ENCODE data around the gene CMA1.
"Not testable (repeated sequence)": the region's sequence is repeated elsewhere in the genome, so short reads cannot be mapped to it uniquely, and the experiment has no call there.

The CMA1 gene, protein sequence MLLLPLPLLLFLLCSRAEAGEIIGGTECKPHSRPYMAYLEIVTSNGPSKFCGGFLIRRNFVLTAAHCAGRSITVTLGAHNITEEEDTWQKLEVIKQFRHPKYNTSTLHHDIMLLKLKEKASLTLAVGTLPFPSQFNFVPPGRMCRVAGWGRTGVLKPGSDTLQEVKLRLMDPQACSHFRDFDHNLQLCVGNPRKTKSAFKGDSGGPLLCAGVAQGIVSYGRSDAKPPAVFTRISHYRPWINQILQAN

DNA sequence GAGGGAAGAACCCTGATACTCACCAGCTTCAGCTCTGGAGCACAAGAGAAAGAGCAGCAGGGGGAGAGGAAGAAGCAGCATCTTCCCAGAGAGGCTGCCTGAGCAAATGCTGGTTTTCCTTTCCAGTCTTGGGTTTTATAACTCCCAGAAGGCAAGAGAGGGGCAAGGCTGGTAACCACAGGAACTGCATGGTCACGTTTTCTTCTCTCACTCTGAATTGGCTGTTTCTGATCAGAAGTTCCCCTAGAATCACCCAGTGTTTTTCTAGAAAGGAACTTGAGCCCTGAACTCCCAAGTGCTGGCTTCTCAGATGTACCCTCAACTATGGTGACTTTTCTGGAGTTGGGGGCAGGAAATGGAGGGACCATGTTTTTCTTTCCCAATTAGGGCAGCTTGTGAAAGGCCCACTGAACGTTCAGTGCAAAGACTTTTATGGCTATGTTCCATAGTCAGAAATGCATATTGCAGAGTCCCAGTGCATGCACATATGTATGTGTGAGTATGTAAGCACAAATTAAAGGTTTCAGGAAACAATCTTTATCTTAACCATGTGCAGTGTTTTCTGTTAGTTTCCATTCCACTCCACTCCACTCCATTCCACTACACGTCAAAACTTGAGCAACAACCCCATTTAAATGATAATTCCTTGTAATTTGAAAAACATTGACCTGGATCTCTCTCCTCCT lies at the start of gene CMA1:
Gene CMA1 (minus strand): TSS at position 111 of the 686 bp plus-strand sequence. CDS start 30 bp downstream, at position 81.
- no peak for DNase-seq (ENCODE audit: low read depth, low spot score)

DNA sequence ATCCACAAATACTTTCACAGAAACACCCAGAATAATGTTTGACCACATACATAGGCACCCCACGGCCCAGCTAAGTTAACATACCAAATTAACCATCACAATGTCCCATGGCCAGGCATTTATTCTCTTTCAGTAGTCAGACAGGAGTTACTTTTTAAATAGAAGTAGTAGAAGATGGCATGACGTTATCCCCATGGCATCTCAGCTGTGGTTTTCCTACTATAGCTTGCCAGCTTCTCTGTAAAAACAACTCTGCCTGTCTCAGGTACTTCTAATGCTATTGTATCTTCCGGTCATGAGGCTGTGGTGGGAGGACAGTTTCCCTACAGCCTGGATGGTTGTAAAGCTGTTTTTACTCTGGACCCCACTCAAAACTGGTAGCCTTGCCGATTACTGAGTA lies 48.7 kb upstream of the CMA1 start:
- DNase-seq (ENCODE audit: low read depth, low spot score): no peak

DNA sequence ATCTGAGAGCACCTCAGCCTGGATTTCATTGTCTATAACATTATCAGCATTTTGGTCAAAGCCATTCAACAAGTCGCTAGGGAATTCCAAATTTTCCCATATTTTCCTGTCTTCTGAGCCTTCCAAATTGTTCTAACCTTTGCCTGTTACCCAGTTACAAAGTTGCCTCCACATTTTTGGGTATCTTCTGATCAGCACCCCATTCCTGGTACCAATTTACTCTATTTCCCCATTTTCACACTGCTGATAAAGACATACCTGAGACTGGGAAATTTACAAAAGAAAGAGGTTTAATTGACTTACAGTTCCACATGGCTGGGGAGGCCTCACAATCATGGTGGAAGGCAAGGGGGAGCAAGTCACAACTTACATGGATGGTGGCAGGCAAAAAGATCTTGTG lies 41.0 kb upstream of the CMA1 start:
- DNase-seq (ENCODE audit: low read depth, low spot score): not testable (repeated sequence)

DNA sequence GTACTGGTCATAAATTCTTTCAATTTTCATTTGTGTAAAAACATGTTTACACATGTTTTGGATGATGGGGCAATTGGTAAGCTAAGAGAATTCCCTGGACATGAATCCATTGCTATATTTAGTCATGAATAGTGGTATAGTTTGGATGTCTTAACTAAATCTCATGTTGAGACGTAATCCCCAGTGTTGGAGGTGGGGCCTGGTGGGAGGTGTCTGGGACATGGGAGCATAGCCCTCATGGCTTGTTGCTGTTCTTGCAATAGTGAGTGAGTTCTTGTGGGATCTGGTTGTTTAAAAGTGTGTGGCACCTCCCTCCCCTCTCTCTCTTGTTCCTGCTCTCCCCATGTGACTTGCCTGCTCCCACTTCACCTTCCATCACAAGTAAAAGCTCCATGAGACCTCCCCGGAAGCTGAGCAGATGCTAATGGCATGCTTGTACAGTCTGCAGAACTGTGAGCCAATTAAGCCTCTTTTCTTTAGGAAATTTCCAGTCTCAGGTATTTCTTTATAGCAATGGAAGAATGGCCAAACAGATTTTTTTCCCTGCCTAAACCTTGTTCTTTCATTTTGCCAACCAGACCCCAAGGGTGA lies 34.4 kb upstream of the CMA1 start:
- DNase-seq (ENCODE audit: low read depth, low spot score): no peak

DNA sequence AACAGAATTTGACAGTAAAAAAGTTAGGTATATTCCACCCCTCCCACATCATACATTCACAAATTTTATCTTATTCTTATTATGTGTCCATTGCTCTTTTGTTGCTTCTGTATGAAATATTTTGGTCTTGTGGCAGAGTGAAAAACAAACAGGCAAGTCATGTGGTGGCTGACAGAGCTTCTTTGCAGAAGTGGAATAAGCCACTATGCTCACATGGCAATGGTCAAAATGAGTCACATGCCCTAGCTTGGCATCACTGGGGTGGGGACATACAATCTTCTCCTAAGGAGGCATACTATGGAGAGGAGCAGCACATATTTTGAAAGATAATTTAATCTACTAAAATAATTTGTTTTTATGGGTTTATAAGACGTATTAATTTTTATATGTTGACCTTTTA lies 27.7 kb upstream of the CMA1 start:
- no peak for DNase-seq (ENCODE audit: low read depth, low spot score)

DNA sequence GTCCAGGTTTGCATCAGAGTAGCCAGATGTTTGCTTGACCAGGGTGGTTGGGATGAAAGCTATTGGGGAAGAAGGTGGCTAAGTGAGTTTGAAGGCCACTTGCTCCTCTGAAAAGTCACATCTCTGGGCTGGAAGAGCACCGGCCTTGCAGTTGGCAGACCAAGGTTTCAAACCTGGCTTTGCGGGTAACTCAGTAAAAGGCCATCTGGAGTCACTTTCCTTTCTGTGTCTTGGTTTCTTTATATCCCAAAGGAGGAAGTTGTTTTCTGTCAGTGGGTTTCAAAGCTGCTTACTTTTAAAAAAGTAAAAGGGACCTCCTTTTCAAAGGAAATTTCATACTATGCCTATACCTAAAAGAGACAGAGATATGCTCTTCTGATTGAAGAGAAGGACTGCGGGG lies 26.2 kb upstream of the CMA1 start:
- no peak for DNase-seq (ENCODE audit: low read depth, low spot score)

DNA sequence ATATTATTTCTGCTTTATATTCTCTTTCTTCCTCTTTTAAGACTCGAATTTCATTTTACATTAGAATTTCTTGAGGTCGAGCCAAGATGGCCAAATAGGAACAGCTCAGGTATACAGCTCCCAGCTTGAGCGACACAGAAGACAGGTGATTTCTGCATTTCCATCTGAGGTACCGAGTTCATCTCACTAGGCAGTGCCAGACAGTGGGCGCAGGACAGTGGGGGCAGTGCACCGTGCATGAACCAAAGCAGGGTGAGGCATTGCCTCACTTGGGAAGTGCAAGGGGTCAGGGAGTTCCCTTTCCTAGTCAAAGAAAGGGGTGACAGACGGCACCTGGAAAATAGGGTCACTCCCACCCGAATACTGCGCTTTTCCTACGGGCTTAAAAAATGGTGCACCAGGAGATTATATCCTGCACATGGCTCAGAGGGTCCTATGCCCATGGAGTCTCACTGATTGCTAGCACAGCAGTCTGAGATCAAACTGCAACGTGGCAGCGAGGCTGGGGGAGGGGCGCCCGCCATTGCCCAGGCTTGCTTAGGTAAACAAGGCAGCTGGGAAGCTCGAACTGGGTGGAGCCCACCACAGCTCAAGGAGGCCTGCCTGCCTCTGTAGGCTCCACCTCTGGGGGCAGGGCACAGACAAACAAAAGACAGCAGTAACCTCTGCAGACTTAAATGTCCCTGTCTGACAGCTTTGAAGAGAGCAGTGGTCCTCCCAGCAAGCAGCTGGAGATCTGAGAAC lies 18.0 kb upstream of the CMA1 start:
- DNase-seq (ENCODE audit: low read depth, low spot score): not testable (repeated sequence)

DNA sequence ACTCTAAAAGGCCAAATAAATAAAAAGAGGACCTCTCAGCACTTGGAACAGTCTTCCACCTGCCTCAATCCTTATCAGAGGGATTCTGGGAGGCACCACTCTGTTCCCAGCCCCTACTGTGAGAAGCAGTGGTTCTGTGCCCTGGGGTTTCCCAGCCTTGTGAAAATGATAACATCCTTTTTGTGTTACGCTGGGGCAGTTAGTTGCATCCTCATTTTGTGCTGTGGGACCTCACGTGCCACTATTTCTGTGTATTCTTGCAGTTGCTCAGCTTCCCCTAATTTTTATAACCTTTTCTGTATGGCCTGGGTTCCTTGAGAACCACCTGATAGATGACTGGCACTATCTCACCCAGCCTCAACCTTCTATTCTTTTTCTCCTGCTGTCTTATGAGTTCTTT lies 10.8 kb upstream of the CMA1 start:
- no peak for DNase-seq (ENCODE audit: low read depth, low spot score)

DNA sequence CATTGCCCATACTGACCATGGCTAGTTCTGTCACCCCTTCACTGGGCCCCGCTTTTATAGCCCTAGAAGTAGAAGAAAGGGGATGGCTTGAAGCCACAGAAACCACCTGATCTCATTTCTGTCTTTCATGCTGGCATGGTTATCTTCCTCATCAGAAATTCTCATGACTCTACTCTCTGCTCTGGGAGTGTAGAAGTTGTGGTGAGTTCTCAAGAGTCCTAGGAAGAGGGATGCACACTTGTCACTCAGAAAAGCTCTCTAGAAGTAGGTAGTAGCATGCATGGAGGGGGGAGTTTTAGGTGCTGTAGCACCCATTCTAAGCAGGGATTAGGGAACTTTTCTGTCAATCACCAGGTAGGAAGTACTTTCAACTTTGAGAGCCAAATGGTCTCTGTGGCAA lies 6.1 kb upstream of the CMA1 start:
- DNase-seq (ENCODE audit: low read depth, low spot score): no peak

DNA sequence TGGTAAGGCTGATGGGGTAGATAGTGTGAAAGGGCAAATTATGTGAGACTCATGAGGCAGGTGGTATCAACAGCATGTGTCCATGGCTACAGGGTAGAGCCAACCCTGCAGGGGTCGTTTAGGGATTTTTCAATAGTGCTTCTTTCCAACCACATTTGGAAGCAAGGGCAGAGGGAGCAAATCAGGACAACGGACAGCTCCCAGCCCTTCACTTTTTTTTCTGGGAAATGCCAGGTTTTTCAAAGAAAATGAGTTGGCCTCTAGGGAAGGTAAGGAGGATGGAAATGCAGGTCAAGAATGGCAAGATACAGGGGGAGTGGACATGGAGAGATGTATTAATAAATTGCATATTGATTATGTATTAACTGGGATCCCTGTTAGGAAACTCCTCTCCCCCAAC lies 4.9 kb upstream of the CMA1 start:
- no peak for DNase-seq (ENCODE audit: low read depth, low spot score)

DNA sequence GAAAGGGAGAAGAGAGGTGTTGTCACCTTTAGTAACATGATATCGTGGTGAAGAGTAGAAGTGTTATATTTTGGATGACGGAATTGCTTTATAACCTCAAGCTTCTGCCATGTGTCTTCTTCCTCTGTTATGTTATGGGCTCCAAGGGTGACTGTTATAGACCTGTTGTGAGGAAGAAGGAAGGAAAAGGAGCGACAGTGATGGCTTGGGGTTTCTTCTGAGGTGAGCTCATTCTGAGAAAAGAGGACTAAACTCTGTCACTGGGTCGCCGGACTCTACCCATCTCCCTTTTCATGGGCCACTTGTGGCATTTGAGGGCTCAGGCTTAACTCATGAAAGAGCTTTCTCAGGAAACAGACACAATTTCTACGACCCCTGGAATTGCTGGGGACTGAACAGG lies 1.6 kb downstream of the CMA1 start:
- DNase-seq (ENCODE audit: low read depth, low spot score): no peak

DNA sequence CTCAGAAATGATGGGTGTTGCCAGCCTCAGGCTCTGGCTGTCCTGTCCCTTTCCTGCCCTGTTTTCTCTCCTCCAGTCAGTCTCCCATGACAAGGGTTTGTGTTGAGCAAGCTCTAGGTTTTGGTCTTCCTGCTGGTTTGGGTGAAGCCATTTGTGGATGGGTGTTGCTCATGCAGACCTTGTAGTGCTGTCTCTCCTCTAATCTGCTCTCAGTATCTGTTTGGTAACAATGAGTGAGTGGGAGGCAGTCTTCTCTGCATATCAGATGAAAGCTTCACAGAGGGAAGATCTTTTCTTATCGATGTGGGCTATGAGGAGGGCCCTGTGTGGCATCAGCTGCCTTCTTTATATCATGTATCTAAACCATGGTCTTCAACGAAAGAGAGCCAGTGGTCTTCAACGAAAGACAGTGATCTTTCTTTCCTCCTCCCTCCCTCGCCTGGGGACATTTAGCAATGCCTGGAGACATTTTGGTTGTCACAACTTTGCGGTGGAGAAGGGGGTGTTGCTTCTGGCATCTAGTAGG lies 3.6 kb downstream of the CMA1 start:
- DNase-seq (ENCODE audit: low read depth, low spot score): no peak

DNA sequence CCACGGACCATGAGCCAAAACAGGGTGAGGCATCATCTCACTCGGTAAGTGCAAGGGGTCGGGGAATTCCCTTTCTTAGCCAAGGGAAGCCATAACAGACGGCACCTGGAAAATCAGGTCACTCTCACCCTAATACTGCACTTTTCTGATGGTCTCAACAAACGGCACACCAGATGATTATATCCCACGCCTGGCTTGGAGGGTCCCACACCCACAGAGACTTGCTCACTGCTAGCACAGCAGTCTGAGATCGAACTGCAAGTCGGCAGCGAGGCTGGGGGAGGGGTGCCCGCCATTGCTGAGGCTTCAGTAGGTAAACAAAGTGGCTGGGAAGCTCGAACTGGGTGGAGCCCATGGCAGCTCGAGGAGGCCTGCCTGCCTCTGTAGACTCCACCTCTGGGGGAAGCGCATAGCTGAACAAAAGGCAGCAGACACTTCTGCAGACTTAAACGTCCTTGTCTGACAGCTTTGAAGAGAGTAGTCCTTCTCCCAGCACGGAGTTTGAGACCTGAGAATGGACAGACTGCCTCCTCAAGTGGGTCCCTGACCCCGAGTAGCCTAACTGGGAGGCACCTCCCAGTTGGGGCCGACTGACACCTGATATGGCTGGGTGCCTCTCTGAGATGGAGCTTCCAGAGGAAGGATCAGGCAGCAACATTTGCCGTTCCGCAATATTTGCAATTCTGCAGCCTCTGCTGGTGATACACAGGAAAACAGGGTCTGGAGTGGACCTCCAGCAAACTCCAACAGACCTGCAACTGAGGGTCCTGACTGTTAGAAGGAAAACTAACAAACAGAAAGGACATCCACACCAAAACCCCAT lies 16.3 kb downstream of the CMA1 start:
- DNase-seq (ENCODE audit: low read depth, low spot score): not testable (repeated sequence)

DNA sequence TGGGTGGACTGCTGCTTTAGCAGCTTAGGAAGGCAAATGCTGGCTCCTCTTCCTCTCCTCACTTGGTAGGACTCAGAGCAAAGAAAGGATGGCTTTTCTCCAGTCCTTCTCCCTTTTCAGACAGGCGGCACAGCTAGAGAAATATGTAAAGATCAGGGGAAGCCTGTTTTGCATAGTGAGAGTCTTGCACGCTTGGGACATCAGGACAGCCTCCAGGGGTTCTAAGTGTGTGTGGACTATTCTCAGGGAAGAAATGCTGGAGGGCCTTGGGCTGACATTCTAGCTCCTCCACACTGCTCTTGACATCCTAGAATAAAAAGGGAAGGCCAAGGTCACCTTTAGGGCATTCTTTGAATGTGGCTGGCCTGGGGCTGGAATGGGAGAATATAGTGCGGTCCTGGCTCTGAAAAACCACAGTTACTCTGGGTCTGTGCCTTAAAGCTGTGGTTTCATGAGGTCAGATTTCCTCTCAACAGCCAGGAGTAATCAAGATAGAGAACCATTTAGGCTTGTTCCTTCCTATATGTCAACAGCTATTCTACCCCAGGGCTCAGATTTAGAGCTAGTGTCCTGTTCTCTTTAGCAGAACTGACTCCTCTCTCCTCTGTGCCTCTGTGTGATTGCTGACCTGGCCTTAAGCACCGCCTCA lies 24.3 kb downstream of the CMA1 start:
- no peak for DNase-seq (ENCODE audit: low read depth, low spot score)

DNA sequence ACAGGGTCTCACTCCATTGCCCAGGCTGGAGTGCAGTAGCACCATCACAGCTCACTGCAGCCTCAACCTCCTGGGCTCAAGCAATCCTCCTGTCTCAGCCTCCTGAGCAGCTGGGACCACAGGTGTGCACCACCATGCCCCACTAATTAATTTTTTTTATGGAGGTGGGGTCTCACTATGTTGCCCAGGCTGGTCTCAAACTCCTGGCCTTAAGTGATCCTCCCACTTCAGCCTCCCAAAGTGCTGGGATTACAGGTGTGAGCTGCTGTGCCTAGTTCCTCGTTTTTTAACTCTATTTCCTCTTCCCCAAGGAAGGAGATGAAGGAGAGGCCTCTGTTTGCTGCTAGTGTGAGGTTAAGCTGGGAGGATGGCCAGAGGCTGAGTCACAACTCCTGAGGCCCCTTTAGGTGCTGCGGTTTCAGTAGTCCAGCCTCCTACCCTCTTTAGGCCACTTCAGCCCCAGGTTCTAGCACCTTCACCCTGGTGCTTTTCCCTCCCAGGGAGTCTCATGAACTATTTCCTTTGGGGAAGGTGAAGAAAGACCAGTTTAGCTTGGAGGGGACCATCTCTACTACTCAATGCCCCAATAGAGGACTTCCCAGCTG lies 25.3 kb downstream of the CMA1 start:
- DNase-seq (ENCODE audit: low read depth, low spot score): not testable (repeated sequence)

DNA sequence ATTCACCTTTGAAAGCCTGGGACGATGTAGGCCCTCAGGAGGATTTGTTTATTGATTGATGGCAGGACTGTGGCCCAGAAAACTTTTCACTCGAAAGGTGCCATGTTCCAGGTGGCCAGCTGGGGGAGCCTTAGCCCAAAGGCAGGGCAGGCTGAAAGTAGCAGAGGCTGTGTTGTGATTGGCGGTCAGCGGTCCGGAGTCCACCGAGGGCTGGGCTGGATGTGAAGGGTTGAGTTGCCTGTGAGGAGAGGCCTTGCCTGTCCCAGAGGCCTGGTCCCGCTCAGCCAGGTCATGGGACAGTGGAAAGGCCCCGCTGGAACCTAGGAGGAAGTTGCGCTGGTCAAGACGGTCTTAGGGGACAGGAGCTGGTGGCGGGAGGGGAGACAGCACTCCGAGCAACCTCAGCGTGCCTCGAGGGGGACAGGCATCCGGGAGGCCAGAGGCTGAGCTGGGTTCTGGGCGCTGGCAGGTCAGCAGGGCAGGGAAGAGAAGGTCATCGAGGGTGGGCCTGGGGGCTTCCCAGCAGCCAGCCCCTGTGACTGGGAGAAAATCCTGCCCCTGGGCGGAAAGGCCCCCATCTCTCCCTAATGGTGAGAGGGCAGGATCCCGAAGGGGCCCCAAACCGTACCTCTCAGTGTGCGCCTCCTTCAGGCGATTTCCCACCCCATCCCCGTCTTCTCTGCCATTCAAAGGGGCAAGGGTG lies 26.3 kb downstream of the CMA1 start:
- DNase-seq (ENCODE audit: low read depth, low spot score): no peak

DNA sequence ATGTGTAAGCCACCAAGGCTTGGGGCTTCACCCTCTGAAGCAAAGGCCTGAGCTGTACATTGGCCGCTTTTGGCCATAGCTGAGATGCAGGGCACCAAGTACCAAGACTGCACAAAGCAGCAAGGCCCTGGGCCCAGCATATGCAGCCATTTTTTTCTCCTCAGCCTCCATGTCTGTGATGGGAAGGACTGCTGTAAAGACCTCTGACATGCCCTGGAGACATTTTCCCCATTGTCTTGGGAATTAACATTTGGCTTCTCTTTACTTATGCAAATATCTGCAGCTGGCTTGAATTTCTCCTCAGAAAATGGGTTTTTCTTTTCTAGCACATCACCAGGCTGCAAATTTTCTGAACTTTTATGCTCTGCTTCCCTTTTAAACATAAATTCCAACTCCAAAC lies 28.1 kb downstream of the CMA1 start:
- not testable (repeated sequence) for DNase-seq (ENCODE audit: low read depth, low spot score)

DNA sequence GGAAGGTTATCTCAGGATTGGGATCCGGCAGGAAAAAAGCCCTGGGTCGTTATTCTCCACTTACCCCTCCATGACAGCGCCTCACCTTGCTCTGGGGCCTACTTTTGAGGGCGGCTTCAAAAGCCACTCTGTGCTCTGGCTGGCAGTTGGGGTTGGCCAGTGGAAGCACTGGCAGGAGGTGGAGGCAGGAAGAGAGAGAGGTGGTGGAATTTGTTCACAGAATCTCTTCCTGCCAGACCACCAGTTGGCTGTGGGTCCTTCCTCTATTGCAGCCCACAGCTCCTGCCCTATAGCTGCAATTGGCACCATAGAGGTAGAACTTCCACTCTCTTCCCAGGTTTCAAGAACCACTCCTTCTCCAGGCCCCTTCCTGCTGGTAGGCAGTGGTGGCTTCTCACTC lies 32.8 kb downstream of the CMA1 start:
- no peak for DNase-seq (ENCODE audit: low read depth, low spot score)

DNA sequence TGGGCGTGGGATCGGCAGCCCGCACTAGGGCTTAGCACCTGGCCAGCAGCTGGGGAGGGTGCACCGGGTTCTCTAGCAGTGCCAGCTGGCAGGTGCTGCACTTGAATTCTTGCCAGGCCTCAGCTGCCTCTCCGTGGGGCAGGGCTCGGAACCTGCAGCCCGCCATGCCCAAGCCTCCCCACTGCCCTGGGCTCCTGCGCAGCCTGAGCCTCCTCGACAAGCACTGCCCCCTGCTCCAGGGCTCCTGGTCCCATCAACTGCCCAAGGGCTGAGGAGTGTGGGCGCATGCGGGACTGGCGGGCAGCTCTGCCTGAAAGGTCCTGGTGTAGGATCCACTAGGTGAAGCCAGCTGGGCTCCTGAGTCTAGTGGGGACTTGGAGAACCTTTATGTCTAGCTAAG lies 34.9 kb downstream of the CMA1 start:
- DNase-seq (ENCODE audit: low read depth, low spot score): no peak

DNA sequence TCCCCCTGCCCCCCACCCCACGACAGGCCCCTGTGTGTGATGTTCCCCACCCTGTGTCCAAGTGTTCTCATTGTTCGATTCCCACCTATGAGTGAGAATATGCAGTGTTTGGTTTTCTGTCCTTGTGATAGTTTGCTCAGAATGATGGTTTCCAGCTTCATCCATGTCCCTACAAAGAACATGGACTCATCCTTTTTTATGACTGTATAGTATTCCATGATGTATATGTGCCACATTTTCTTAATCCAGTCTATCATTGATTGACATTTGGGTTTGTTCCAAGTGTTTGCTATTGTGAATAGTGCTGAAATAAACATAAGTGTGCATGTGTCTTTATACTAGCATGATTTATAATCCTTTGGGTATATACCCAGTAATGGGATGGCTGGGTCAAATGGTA lies 37.6 kb downstream of the CMA1 start:
- DNase-seq (ENCODE audit: low read depth, low spot score): not testable (repeated sequence)
